Keratinocyte (primary cell): Measurements from ENCODE around the gene C15orf61.

Experiments used
- EZH2 ChIP-seq: IDR thresholded peaks from one replicate; pipeline ENCODE4 v1.6.1; 2012; ENCODE audit warnings: inconsistent platforms, mild to moderate bottlenecking, low read length, moderate library complexity
- TF ChIP-seq, protein P1 (sequence below), 3 experiments: IDR thresholded peaks in 1 of 3; conservative IDR thresholded peaks in 1 of 3; optimal IDR thresholded peaks in 1 of 3; 2 replicates in 2 of 3; 3 replicates in 1 of 3; pipeline versions ENCODE3 to v1.5.1; 2011; ENCODE audit warnings: low read length in 3 of 3, mild to moderate bottlenecking in 3 of 3, moderate library complexity in 2 of 3, control low read depth in 1 of 3, inconsistent platforms in 1 of 3; ENCODE audit not compliant: insufficient read depth in 2 of 3; ENCODE audit errors: extremely low read depth in 1 of 3

DNA sequence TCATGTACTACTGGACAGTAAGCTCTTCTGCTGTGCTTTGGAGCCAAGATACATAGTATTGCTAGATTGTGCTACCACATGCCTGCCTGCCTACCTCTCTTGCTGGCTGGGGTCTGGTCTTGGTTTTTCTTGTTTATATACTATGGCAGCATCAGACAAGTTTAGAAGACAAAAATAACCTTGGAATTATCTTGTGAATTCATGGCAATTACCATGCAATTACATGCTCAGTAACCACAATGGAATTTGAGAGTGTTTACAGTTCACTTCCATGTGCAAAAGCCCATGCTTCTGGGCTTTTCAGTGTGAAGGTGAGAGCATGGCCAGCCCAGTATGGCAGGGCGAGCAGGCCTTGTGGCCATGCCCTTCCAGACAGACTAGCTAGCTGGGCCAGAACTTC lies 48.0 kb upstream of the C15orf61 start:
- TF ChIP-seq, protein P1, sequence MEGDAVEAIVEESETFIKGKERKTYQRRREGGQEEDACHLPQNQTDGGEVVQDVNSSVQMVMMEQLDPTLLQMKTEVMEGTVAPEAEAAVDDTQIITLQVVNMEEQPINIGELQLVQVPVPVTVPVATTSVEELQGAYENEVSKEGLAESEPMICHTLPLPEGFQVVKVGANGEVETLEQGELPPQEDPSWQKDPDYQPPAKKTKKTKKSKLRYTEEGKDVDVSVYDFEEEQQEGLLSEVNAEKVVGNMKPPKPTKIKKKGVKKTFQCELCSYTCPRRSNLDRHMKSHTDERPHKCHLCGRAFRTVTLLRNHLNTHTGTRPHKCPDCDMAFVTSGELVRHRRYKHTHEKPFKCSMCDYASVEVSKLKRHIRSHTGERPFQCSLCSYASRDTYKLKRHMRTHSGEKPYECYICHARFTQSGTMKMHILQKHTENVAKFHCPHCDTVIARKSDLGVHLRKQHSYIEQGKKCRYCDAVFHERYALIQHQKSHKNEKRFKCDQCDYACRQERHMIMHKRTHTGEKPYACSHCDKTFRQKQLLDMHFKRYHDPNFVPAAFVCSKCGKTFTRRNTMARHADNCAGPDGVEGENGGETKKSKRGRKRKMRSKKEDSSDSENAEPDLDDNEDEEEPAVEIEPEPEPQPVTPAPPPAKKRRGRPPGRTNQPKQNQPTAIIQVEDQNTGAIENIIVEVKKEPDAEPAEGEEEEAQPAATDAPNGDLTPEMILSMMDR (optimal IDR thresholded peaks at IDR 0.05 in 1 of 3, IDR thresholded peaks at IDR 0.05 in 1 of 3, conservative IDR thresholded peaks at IDR 0.05 in 1 of 3; ENCODE audit: extremely low read depth in 1 of 3, insufficient read depth in 2 of 3, low read length in 3 of 3), result no peak
- TF ChIP-seq EZH2, result no peak
